Neutrophil (primary cell): ENCODE results near the gene DACT1.

Source experiments
- H3K27ac ChIP-seq: fragments of 200-600 bp; sonication (generic); 2 replicates; pipeline ENCODE4 v1.5.1; 2016; ENCODE audit warnings: mild to moderate bottlenecking, moderate library complexity
- H3K27me3 ChIP-seq: fragments of 200-600 bp; sonication (generic); 2 replicates; pipeline ENCODE4 v1.6.0; 2016; ENCODE audit warnings: mild to moderate bottlenecking
- H3K36me3 ChIP-seq: fragments of 200-600 bp; sonication (generic); 2 replicates; pipeline ENCODE4 v1.5.1; 2017
- H3K4me1 ChIP-seq, 2 experiments: fragments of 200-600 bp in 1 of 2; sonication (generic) in 1 of 2; 1 replicate in 1 of 2; 2 replicates in 1 of 2; pipeline versions ENCODE4 v1.5.1 to v1.6.1; 2013 to 2016; ENCODE audit warnings: low read depth in 1 of 2, low read length in 1 of 2, mild to moderate bottlenecking in 1 of 2, moderate library complexity in 1 of 2; ENCODE audit not compliant: control insufficient read depth in 1 of 2, insufficient read depth in 1 of 2
- H3K4me3 ChIP-seq, 2 experiments: fragments of 200-600 bp in 1 of 2; sonication (generic) in 1 of 2; 1 replicate in 1 of 2; 2 replicates in 1 of 2; pipeline ENCODE4 v1.5.1; 2013 to 2016; ENCODE audit warnings: low read depth in 1 of 2, low read length in 1 of 2, mild to moderate bottlenecking in 1 of 2, moderate library complexity in 1 of 2
- H3K9me3 ChIP-seq: fragments of 200-600 bp; sonication (generic); 2 replicates; pipeline ENCODE4 v1.5.1; 2016
- TF ChIP-seq, protein P1 (sequence below): fragments of 200-600 bp; sonication (generic); IDR thresholded peaks from 2 replicates; pipeline ENCODE4 v1.5.1; 2016; ENCODE audit warnings: antibody characterized with exemption

The DACT1 gene

DNA sequence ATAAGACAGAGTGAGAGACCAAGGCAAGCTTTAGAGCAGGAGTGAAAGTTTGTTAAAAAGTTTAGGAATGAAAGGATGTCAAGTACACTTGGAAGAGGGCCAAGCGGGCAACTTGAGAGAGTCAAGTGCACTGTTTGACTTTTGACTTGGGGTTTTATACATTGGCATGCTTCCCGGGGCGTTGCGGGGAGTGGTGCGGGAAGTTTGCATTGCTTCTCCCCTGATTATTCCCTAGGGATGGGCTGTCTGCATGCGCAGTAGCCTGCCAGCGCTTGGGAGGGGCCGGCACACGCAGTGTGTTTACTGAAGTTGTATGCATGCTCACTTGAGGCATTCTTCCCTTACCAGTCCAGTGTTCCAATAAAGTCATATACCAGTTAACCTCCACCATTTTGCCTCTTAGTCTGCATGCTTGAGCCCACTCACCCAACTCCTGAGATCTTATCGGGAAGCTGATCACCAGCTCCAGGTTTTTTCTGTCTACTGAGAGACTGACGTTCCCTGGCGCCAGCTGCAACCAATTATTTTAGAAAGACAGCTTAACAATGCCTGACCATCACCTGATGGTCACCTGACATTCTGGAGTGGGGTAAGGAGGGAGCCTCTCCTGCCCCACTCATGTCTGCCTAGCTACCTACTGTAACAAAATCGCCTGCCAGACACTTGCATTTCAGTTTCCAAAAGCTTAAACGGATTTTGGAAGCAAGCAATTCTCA, 53.2 kb downstream of the DACT1 start:
- Histone ChIP-seq H3K4me1 (no peaks in the 10 kb centered on the region), H3K27me3 (no peaks in the 10 kb centered on the region), H3K4me3 (no peak overlapping the region), H3K27ac (no peak overlapping the region), H3K9me3 (no peaks in the 10 kb centered on the region), H3K36me3 (no peaks in the 10 kb centered on the region)
- TF ChIP-seq, protein P1, sequence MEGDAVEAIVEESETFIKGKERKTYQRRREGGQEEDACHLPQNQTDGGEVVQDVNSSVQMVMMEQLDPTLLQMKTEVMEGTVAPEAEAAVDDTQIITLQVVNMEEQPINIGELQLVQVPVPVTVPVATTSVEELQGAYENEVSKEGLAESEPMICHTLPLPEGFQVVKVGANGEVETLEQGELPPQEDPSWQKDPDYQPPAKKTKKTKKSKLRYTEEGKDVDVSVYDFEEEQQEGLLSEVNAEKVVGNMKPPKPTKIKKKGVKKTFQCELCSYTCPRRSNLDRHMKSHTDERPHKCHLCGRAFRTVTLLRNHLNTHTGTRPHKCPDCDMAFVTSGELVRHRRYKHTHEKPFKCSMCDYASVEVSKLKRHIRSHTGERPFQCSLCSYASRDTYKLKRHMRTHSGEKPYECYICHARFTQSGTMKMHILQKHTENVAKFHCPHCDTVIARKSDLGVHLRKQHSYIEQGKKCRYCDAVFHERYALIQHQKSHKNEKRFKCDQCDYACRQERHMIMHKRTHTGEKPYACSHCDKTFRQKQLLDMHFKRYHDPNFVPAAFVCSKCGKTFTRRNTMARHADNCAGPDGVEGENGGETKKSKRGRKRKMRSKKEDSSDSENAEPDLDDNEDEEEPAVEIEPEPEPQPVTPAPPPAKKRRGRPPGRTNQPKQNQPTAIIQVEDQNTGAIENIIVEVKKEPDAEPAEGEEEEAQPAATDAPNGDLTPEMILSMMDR = no peak

DNA sequence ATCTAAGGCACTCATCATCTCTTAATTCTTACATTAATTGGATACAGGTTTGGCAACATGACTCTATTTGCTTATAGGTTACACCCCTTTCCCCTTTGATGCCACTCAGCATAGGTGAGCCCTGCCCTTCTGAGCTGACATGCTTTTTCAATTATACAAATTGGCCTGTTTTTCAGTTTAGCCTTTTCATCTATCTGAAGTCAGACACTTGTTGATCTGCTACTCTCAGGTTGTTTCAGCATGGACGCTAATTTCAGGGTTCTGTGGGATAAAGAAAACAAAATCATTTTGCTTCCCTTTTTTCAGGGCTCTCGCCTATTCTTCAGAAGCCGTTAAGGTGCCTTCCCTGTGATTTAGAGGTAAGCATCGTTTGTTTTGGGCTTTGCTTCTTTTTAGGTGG, 55.3 kb downstream of the DACT1 start:
- Histone ChIP-seq H3K4me3 (no peak overlapping the region), H3K4me1 (no peaks in the 10 kb centered on the region), H3K36me3 (no peaks in the 10 kb centered on the region), H3K27ac (no peak overlapping the region), H3K27me3 (no peaks in the 10 kb centered on the region), H3K9me3 (no peaks in the 10 kb centered on the region)
- TF ChIP-seq, protein P1 = no peak

DNA sequence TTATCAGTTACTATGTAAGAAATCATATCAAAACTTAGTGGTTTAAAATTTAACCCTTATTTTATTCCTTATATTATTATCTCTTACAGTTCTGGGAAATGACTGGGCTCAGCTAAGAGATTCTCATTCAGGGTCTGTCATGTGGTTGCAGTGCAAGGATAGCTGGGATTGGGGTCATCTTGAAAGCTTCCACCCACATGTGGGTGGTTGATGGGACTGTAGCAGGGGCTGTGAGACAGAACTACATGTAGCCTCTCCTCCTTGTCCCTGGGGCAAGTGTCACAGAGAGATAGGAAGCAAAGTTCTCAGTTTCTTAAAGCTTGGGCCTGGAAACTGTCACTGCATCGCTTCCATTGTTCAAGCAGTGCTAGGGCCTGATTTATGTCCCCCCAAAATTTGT, 57.8 kb downstream of the DACT1 start:
- H3K9me3 ChIP-seq = no peaks in the 10 kb centered on the region
- H3K36me3 ChIP-seq = no peaks in the 10 kb centered on the region
- TF ChIP-seq, protein P1 = no peak

DNA sequence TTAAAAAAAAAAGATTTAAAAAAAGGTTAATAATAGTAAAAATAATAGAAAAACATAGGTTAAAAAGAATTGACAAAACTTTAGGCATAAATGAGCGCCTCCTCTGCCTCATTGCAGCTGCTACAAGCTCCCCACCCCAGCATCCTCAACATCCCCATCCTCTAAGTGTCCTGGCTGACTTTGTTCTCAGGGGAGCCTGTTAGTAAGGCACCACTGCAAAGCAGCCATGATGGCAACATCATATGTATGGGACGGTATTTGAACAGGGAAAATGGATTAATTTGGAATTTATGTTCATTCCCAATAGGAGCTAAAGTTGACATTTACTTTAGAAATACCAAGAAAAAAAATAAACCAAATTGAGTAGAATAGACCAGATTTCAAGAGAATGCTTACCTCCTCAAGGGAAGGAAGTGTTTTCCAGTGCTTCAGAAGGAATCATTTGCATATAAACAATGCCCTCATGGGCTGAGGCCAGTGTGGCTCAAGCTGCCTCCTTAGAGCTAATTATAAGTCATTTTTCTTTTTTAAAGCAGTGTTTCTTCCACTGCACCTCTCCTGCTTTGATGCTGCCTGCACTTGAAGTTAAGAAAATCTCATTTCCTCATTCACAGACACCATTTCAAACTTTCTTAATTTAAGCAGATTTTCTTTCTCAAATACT, 59.6 kb downstream of the DACT1 start:
- no peak overlapping the region for H3K4me3 ChIP-seq
- H3K4me1 ChIP-seq = no peaks in the 10 kb centered on the region
- TF ChIP-seq, protein P1 = no peak
- H3K36me3 ChIP-seq = no peaks in the 10 kb centered on the region
- no peaks in the 10 kb centered on the region for H3K9me3 ChIP-seq
- H3K27ac ChIP-seq = no peak overlapping the region
- no peaks in the 10 kb centered on the region for H3K27me3 ChIP-seq

More for the DNA sequence above, 57.8 kb downstream of the DACT1 start:
- Histone ChIP-seq H3K4me1 (no peaks in the 10 kb centered on the region), H3K27me3 (no peaks in the 10 kb centered on the region), H3K4me3 (no peak overlapping the region), H3K27ac (no peak overlapping the region)
